Neuronal stem cell (in vitro differentiated cells): Measurements from ENCODE around the gene HOXB9.

ENCODE experiments used
- DNase-seq: peaks from one replicate; pipeline ENCODE4 v3.0.0-alpha.2; 2013; ENCODE audit warnings: low spot score
- H2AFZ ChIP-seq: one replicate; pipeline ENCODE4 v1.6.1; 2013; ENCODE audit warnings: mild to moderate bottlenecking, low read length, inconsistent platforms
- H2AK5ac ChIP-seq: 2 replicates; pipeline ENCODE4 v1.6.1; 2013; ENCODE audit warnings: low read depth, mild to moderate bottlenecking, inconsistent platforms, low read length, moderate library complexity, mixed read lengths
- H2BK120ac ChIP-seq: 2 replicates; pipeline ENCODE4 v1.6.1; 2013; ENCODE audit warnings: low read depth, mild to moderate bottlenecking, inconsistent platforms, low read length, moderate library complexity, mixed read lengths
- H2BK12ac ChIP-seq: one replicate; pipeline ENCODE4 v1.6.1; 2013; ENCODE audit warnings: low read length, inconsistent platforms
- H2BK15ac ChIP-seq: 2 replicates; pipeline ENCODE4 v1.6.1; 2013; ENCODE audit warnings: mild to moderate bottlenecking, low read length, inconsistent platforms, mixed read lengths
- H2BK5ac ChIP-seq: one replicate; pipeline ENCODE4 v1.6.1; 2013; ENCODE audit warnings: inconsistent platforms, mild to moderate bottlenecking, low read length, moderate library complexity
- H3K14ac ChIP-seq: one replicate; pipeline ENCODE4 v1.6.1; 2013; ENCODE audit warnings: low read length, inconsistent platforms
- H3K18ac ChIP-seq: 2 replicates; pipeline ENCODE4 v1.6.1; 2013; ENCODE audit warnings: low read length, inconsistent platforms
- H3K23ac ChIP-seq: 2 replicates; pipeline ENCODE4 v1.6.1; 2013; ENCODE audit warnings: low read depth, mild to moderate bottlenecking, mixed read lengths, low read length, inconsistent platforms; ENCODE audit not compliant: poor library complexity
- H3K27ac ChIP-seq: replicated peaks from 3 replicates; pipeline ENCODE4 v1.5.1; 2013; ENCODE audit warnings: low read length, inconsistent platforms
- H3K27me3 ChIP-seq, 3 experiments: 2 replicates each; pipeline ENCODE4 v1.6.1; 2013; ENCODE audit warnings: low read length in 3 of 3, mild to moderate bottlenecking in 2 of 3, inconsistent platforms in 1 of 3, low read depth in 1 of 3, mixed read lengths in 1 of 3, moderate library complexity in 1 of 3; ENCODE audit not compliant: control insufficient read depth in 3 of 3, insufficient read depth in 3 of 3
- H3K36me3 ChIP-seq, 2 donors: replicated peaks in 1 of 2; 2 replicates each; pipeline ENCODE4 v1.6.1; 2013; ENCODE audit warnings: low read length in 2 of 2; ENCODE audit not compliant: control insufficient read depth in 2 of 2, insufficient read depth in 2 of 2
- H3K4ac ChIP-seq: 2 replicates; pipeline ENCODE4 v1.6.1; 2013; ENCODE audit warnings: inconsistent platforms, mild to moderate bottlenecking, low read length, moderate library complexity
- H3K4me1 ChIP-seq, 2 donors: 1 replicate in 1 of 2; 2 replicates in 1 of 2; pipeline ENCODE4 v1.6.1; 2013; ENCODE audit warnings: low read length in 2 of 2, low read depth in 1 of 2; ENCODE audit not compliant: control insufficient read depth in 2 of 2, insufficient read depth in 1 of 2
- H3K4me2 ChIP-seq: one replicate; pipeline ENCODE4 v1.6.1; 2013; ENCODE audit warnings: mild to moderate bottlenecking, low read length, inconsistent platforms; ENCODE audit not compliant: insufficient read depth, poor library complexity, severe bottlenecking
- H3K4me3 ChIP-seq, 2 donors: 2 replicates each; pipeline ENCODE4 v1.5.1; 2013; ENCODE audit warnings: low read length in 2 of 2, mild to moderate bottlenecking in 2 of 2, inconsistent platforms in 1 of 2, moderate library complexity in 1 of 2
- H3K79me1 ChIP-seq: one replicate; pipeline ENCODE4 v1.6.1; 2013; ENCODE audit warnings: low read depth, mild to moderate bottlenecking, inconsistent platforms, low read length, moderate library complexity
- H3K9ac ChIP-seq: one replicate; pipeline ENCODE4 v1.6.1; 2013; ENCODE audit warnings: mild to moderate bottlenecking, low read depth, low read length, inconsistent platforms; ENCODE audit not compliant: poor library complexity
- H3K9me3 ChIP-seq, 2 donors: replicated peaks in 1 of 2; 2 replicates each; pipeline versions ENCODE3 to v1.6.1; 2013; ENCODE audit warnings: low read length in 2 of 2, mild to moderate bottlenecking in 2 of 2, inconsistent platforms in 1 of 2, low read depth in 1 of 2, mixed read lengths in 1 of 2, moderate library complexity in 1 of 2; ENCODE audit not compliant: control insufficient read depth in 2 of 2, insufficient read depth in 1 of 2
- H4K8ac ChIP-seq: one replicate; pipeline ENCODE4 v1.6.1; 2013; ENCODE audit warnings: low read depth, mild to moderate bottlenecking, inconsistent platforms, low read length, moderate library complexity
- H4K91ac ChIP-seq: one replicate; pipeline ENCODE4 v1.6.1; 2013; ENCODE audit warnings: low read length, low read depth, mild to moderate bottlenecking, inconsistent platforms; ENCODE audit not compliant: poor library complexity
- WGBS, 2 donors: extraction: QIAGEN DNeasy Blood & Tissue Kit; methylation state at CpG; one replicate each; pipeline ENCODE4 v1.1.7; 2013; ENCODE audit warnings: missing lambda C conversion rate in 2 of 2, mixed read lengths in 1 of 2; ENCODE audit not compliant: insufficient read length in 2 of 2, insufficient replicate concordance in 1 of 2; ENCODE audit errors: extremely low coverage in 2 of 2; 5-methylcytosine and 5-hydroxymethylcytosine counted together

HOXB9 gene

DNA sequence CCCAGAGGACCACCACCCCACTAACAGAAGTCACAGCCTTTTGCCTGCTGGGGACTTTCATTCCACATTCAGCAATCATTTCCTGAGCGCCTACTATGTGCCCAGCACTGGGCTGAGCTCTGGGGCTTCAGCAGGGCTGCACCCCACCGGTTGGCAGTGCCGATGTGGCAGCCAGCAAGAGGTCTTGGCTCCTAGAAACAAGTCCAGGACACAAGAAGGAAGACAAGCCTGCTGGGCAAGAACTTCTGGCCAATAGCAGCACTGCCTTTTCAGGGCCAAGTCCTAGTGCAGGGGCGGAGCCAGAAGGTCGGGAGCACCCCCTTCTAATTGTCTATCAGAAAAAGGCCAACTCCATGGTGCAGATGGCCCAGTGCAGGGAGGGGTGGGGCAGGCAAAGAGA is 13.0 kb upstream of the HOXB9 start:
- Histone ChIP-seq H3K4ac (no peak overlapping the region), H3K4me1 (no peaks in the 10 kb centered on the region), H3K27ac (no peak overlapping the region), H2AFZ (no peak overlapping the region), H2BK15ac (no peak overlapping the region), H3K36me3 (no peaks in the 10 kb centered on the region), H3K14ac (no peak overlapping the region), H2BK5ac (no peak overlapping the region), H3K23ac (no peak overlapping the region), H3K4me2 (no peak overlapping the region), H3K9me3 (peaks cover 2 to 3% of the 10 kb centered on the region in 2 donors), H4K8ac (no peak overlapping the region), H4K91ac (no peak overlapping the region), H3K9ac (no peak overlapping the region), H2BK120ac (no peak overlapping the region), H3K27me3 (peaks cover 56 to 100% (median 98%) of the 10 kb centered on the region in 3 experiments), H2AK5ac (no peak overlapping the region), H2BK12ac (no peak overlapping the region), H3K18ac (no peak overlapping the region), H3K79me1 (no peaks in the 10 kb centered on the region), H3K4me3 (no peak overlapping the region)
- DNase-seq = no peak
- WGBS, 2 donors = no CpG with 5 or more reads among the region's 5 CpGs

DNA sequence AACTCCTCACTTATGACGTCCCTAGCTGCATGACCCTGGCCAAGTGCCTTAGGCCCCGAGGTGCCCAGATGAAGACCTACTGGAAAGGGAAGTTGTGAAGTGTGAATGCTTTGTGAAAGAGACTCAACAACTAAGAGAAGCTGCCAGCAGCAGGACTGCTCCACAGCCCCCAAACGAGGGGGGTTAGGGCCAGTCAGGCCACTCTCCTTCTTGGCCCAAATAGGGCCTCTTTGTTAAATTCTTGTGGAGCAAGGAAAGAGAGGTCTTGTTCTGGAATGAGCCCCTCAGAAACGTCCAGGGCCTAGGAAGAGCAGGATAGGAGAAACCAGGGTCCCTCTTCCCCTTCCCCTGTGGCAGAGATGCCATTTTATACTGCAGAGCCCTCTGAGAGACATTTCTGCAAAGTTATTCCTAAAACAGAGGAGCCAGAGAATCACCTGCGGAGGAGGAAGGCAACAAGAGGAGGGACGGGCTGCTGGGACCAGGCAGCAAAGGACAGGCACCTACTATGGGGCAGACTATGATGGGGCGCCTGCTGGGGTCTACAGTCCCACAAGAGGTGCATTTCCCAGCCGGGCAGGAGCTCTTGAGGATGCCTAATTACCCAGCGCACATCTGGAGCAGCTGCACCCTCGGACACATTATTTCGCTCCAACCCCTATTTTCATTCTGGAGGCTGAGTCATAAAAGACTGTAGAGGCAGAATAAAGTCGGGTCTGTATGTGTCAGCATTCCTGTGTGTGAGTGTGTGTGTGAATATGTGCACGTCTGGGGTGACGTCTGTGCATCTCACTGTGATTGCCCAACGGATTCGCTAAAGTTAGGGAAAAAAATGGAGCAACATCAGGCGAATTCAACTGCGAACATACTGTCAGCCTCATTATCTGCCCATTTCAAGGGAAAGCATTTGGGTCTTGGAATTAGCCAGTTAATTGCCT is 11.4 kb upstream of the HOXB9 start:
- Histone ChIP-seq H3K4ac (no peak overlapping the region), H3K14ac (no peak overlapping the region), H3K18ac (no peak overlapping the region), H3K9ac (no peak overlapping the region), H3K4me1 (no peaks in the 10 kb centered on the region), H4K91ac (no peak overlapping the region), H3K4me3 (no peak overlapping the region), H3K4me2 (no peak overlapping the region), H2AK5ac (no peak overlapping the region), H3K27ac (no peak overlapping the region), H2BK120ac (no peak overlapping the region), H2BK12ac (no peak overlapping the region), H2BK5ac (no peak overlapping the region), H2BK15ac (no peak overlapping the region), H3K9me3 (peaks cover 2 to 3% of the 10 kb centered on the region in 2 donors), H4K8ac (no peak overlapping the region), H3K27me3 (peaks cover 60 to 100% (median 98%) of the 10 kb centered on the region in 3 experiments), H2AFZ (no peak overlapping the region), H3K23ac (no peak overlapping the region), H3K36me3 (no peaks in the 10 kb centered on the region), H3K79me1 (no peaks in the 10 kb centered on the region)
- WGBS, 2 donors = no CpG with 5 or more reads among the region's 18 CpGs
- DNase-seq = no peak

DNA sequence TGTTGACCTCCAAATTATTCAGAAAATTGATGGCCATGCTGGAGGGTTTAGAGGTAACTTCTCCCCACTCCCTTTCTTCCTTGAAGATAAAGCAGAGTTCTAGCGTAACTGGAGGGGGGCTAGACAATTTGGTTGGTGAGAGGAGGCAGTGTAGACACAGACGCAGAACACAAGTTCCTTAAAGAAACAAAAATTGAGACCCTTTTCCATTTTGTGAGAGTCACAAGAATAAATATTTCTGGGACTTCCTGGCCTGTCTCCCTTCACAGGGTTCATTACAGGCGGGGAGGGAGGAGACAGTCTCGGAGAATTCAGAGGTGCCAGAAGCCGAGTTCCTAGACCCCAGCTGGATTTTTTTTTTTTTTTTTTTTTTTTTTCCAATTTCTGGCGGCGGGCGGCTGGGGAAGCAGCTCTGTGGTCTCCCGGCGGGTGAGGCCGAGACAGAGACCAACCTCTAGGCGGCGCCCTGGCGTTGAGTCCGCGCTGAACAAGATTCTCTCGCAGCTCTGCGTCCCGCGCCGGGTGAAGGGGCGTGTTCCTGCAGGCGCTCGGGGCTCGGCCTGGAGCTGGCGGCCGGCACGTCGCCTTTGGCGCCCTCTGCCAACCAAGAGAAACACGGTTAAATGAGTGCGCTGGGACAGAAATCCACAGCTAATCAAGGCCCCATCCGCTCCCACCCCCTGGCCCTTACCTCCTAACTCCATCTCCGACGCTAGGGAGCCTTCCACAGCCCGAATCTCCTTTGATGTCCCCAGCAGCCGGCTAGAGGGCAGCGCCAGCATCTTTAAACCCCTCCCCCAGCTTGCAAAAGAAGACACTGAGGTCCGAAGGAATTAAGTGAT is 10.2 kb upstream of the HOXB9 start:
- Histone ChIP-seq H3K4me1 (no peaks in the 10 kb centered on the region), H2BK5ac (no peak overlapping the region), H2AK5ac (no peak overlapping the region), H4K8ac (no peak overlapping the region), H3K4ac (no peak overlapping the region), H2BK12ac (no peak overlapping the region), H2AFZ (peak overlapping the region; percentile 69), H3K27me3 (peaks cover 54 to 100% (median 98%) of the 10 kb centered on the region in 3 experiments), H3K36me3 (no peaks in the 10 kb centered on the region), H2BK120ac (no peak overlapping the region), H3K79me1 (no peaks in the 10 kb centered on the region), H3K4me2 (no peak overlapping the region), H3K18ac (peak overlapping the region; percentile 33), H4K91ac (no peak overlapping the region), H3K4me3 (no peak overlapping the region), H3K23ac (peak overlapping the region; percentile 33), H3K9me3 (no peaks in the 10 kb centered on the region), H2BK15ac (no peak overlapping the region), H3K27ac (no peak overlapping the region), H3K14ac (no peak overlapping the region), H3K9ac (no peak overlapping the region)
- DNase-seq = peak; percentile 90
- no CpG with 5 or more reads among the region's 39 CpGs for WGBS, 2 donors
